Gastrocnemius medialis (tissue), 4 donors: ENCODE data around the gene DDX27.

Experiments
- CTCF ChIP-seq, 5 experiments: fragments of 450-650 bp in 3 of 5; fragments of 200-600 bp in 2 of 5; sonication (generic) in 2 of 5; IDR thresholded peaks in 4 of 5; conservative IDR thresholded peaks in 1 of 5; 1 replicate in 4 of 5; 2 replicates in 1 of 5; pipeline ENCODE4 v1.5.1; 2016 to 2019; ENCODE audit warnings: antibody characterized with exemption in 5 of 5, mild to moderate bottlenecking in 3 of 5, moderate library complexity in 3 of 5
- POLR2A ChIP-seq, 2 donors: fragments of 450-650 bp; IDR thresholded peaks; one replicate each; pipeline ENCODE4 v1.6.1; 2017; ENCODE audit warnings: antibody characterized with exemption in 2 of 2, mild to moderate bottlenecking in 2 of 2, moderate library complexity in 2 of 2

- TF ChIP-seq CTCF (IDR thresholded peaks at IDR 0.05 in 4 of 5, conservative IDR thresholded peaks at IDR 0.05 in 1 of 5) (no peak), POLR2A (IDR thresholded peaks at IDR 0.05) (no peak)
These were observed 31.8 kb upstream of the DDX27 start for GRCh38 chr20:49187330-49187850.
